Mesenchymal stem cell (in vitro differentiated cells and primary cell): ENCODE measurements around the gene HS3ST1. TPM values are rescaled to one million over a fixed set of nuclear protein-coding genes. Genes with fewer than 3 reads are reported as not detected.

Source experiments
- DNase-seq: peaks from one replicate; pipeline ENCODE4 v3.0.0-alpha.2; 2013
- H2AFZ ChIP-seq: one replicate; pipeline ENCODE4 v1.6.1; 2013; ENCODE audit warnings: low read depth, mild to moderate bottlenecking, control low read depth, inconsistent platforms, low read length, moderate library complexity
- H2AK5ac ChIP-seq: 2 replicates; pipeline ENCODE4 v1.6.1; 2013; ENCODE audit warnings: low read length, moderate library complexity, mild to moderate bottlenecking, inconsistent platforms; ENCODE audit not compliant: severe bottlenecking
- H2BK120ac ChIP-seq: one replicate; pipeline ENCODE4 v1.6.1; 2013; ENCODE audit warnings: low read depth, mild to moderate bottlenecking, inconsistent platforms, low read length, moderate library complexity
- H2BK12ac ChIP-seq, 2 experiments: one replicate each; pipeline ENCODE4 v1.6.1; 2013; ENCODE audit warnings: inconsistent platforms in 2 of 2, low read length in 2 of 2, mild to moderate bottlenecking in 2 of 2, moderate library complexity in 2 of 2, control low read depth in 1 of 2
- H2BK15ac ChIP-seq: one replicate; pipeline ENCODE4 v1.6.1; 2013; ENCODE audit warnings: mild to moderate bottlenecking, low read depth, inconsistent platforms; ENCODE audit not compliant: poor library complexity, severe bottlenecking
- H2BK5ac ChIP-seq: 2 replicates; pipeline ENCODE4 v1.6.1; 2013; ENCODE audit warnings: low read depth, mild to moderate bottlenecking, low read length, control low read depth, inconsistent platforms; ENCODE audit not compliant: poor library complexity, severe bottlenecking
- H3K14ac ChIP-seq, 2 experiments: one replicate each; pipeline ENCODE4 v1.6.1; 2013; ENCODE audit warnings: inconsistent platforms in 2 of 2, low read length in 2 of 2, control low read depth in 1 of 2, mild to moderate bottlenecking in 1 of 2, moderate library complexity in 1 of 2
- H3K18ac ChIP-seq, 2 experiments: one replicate each; pipeline ENCODE4 v1.6.1; 2013; ENCODE audit warnings: inconsistent platforms in 2 of 2, low read length in 2 of 2, control low read depth in 1 of 2, low read depth in 1 of 2, mild to moderate bottlenecking in 1 of 2
- H3K23ac ChIP-seq, 2 experiments: one replicate each; pipeline ENCODE4 v1.6.1; 2013; ENCODE audit warnings: inconsistent platforms in 2 of 2, low read length in 2 of 2, mild to moderate bottlenecking in 2 of 2, moderate library complexity in 2 of 2, control low read depth in 1 of 2
- H3K27ac ChIP-seq: 2 replicates; pipeline ENCODE4 v1.5.1; 2013; ENCODE audit warnings: mild to moderate bottlenecking, moderate library complexity, low read length, control low read depth, inconsistent platforms; ENCODE audit not compliant: poor library complexity, severe bottlenecking
- H3K27me3 ChIP-seq, 2 experiments: 2 replicates each; pipeline versions ENCODE4 v1.6.1 to v1.7.0; 2013; ENCODE audit warnings: low read length in 2 of 2, mild to moderate bottlenecking in 2 of 2, moderate library complexity in 2 of 2, control low read depth in 1 of 2, inconsistent platforms in 1 of 2; ENCODE audit not compliant: control insufficient read depth in 1 of 2, insufficient read depth in 1 of 2
- H3K36me3 ChIP-seq, 2 experiments: 2 replicates each; pipeline versions ENCODE4 v1.6.1 to v1.7.0; 2013; ENCODE audit warnings: low read length in 2 of 2, control low read depth in 1 of 2, inconsistent platforms in 1 of 2, low read depth in 1 of 2, mild to moderate bottlenecking in 1 of 2; ENCODE audit not compliant: insufficient read depth in 2 of 2, control insufficient read depth in 1 of 2
- H3K4ac ChIP-seq, 2 experiments: one replicate each; pipeline ENCODE4 v1.6.1; 2013; ENCODE audit warnings: inconsistent platforms in 2 of 2, low read length in 2 of 2, mild to moderate bottlenecking in 2 of 2, moderate library complexity in 2 of 2, control low read depth in 1 of 2, low read depth in 1 of 2
- H3K4me1 ChIP-seq: 2 replicates; pipeline ENCODE4 v1.6.1; 2013; ENCODE audit warnings: low read depth, low read length, control low read depth; ENCODE audit not compliant: control insufficient read depth, insufficient read depth
- H3K4me2 ChIP-seq: 2 replicates; pipeline ENCODE4 v1.6.1; 2013; ENCODE audit warnings: low read length, mild to moderate bottlenecking, inconsistent platforms; ENCODE audit not compliant: poor library complexity, severe bottlenecking
- H3K4me3 ChIP-seq, 2 experiments: 2 replicates each; pipeline versions ENCODE4 v1.5.1 to v1.7.0; 2013; ENCODE audit warnings: low read length in 2 of 2, mild to moderate bottlenecking in 2 of 2, control low read depth in 1 of 2, low read depth in 1 of 2; ENCODE audit not compliant: insufficient read depth in 1 of 2
- H3K79me1 ChIP-seq: replicated peaks from 2 replicates; pipeline ENCODE4 v1.6.1; 2013; ENCODE audit warnings: mild to moderate bottlenecking, control low read depth, low read length, inconsistent platforms; ENCODE audit not compliant: poor library complexity, severe bottlenecking
- H3K9ac ChIP-seq: 2 replicates; pipeline ENCODE4 v1.7.0; 2013; ENCODE audit warnings: mild to moderate bottlenecking, low read length, moderate library complexity
- H3K9me3 ChIP-seq: 2 replicates; pipeline ENCODE4 v1.7.0; 2013; ENCODE audit warnings: mild to moderate bottlenecking, low read length; ENCODE audit not compliant: control insufficient read depth
- H4K8ac ChIP-seq: one replicate; pipeline ENCODE4 v1.6.1; 2013; ENCODE audit warnings: inconsistent platforms, mild to moderate bottlenecking, low read length, moderate library complexity
- H4K91ac ChIP-seq: one replicate; pipeline ENCODE4 v1.6.1; 2013; ENCODE audit warnings: mild to moderate bottlenecking, low read length, inconsistent platforms
- WGBS: methylation state at CpG from one replicate; pipeline ENCODE4 v1.1.7; 2013; ENCODE audit warnings: mixed read lengths; 5-methylcytosine and 5-hydroxymethylcytosine counted together
- small RNA-seq: library from polyadenylated mRNA; stranded (forward); fragments of <200 nt; extraction: miRNeasy Mini kit (QIAGEN cat#:217004); gene quantifications from one replicate; pipeline ENCODE3, GENCODE V24; 2013; ENCODE audit warnings: low read depth

Gene HS3ST1

DNA sequence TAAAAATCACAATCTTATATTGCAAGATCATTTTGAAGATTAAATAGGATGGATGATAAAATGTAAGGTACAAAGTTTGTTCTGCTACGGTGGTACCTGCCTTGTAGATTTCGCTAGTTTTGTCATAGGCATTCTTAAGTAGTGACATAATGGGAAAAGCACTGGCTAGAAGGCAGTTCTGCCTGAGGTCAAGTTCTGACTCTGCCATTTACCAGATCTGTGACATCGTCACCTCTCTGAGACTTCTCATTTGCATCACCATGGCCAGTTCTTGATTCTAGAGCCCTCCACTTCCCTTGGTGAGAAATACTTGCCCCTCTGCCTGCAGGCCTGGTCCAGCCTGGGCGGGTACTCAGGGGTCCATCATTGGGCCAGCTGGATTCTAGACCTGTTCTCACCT, 85.2 kb downstream of the HS3ST1 start:
- H3K4ac ChIP-seq = no peak overlapping the region
- H2AFZ ChIP-seq = no peak overlapping the region
- H3K4me2 ChIP-seq = no peak overlapping the region
- H3K4me3 ChIP-seq = no peak overlapping the region
- H3K18ac ChIP-seq = no peak overlapping the region
- H2BK120ac ChIP-seq = no peak overlapping the region
- no peak for DNase-seq
- H3K9me3 ChIP-seq = no peaks in the 10 kb centered on the region
- no peaks in the 10 kb centered on the region for H3K27me3 ChIP-seq
- no peak overlapping the region for H4K8ac ChIP-seq
- no peak overlapping the region for H3K14ac ChIP-seq
- no peak overlapping the region for H2AK5ac ChIP-seq
- H3K4me1 ChIP-seq = no peaks in the 10 kb centered on the region
- H4K91ac ChIP-seq = no peak overlapping the region
- H3K9ac ChIP-seq = no peak overlapping the region
- H2BK12ac ChIP-seq = no peak overlapping the region
- H3K79me1 ChIP-seq = no peaks in the 10 kb centered on the region
- no peaks in the 10 kb centered on the region for H3K36me3 ChIP-seq
- WGBS = 64% methylated on average over 4 of the region's 4 CpGs
- H3K23ac ChIP-seq = no peak overlapping the region
- H2BK5ac ChIP-seq = no peak overlapping the region
- H2BK15ac ChIP-seq = no peak overlapping the region
- H3K27ac ChIP-seq = no peak overlapping the region

Small RNA genes within 50 kb of the gene (small RNA-seq; reads per million reads assigned to genes)
- gene MIR572 (not detected), gene RNA5SP156 (not detected)
